H1 (cell line): ENCODE results near the gene BBS4. TPM values are rescaled to one million over a fixed set of nuclear protein-coding genes. Genes with fewer than 3 reads are reported as not detected.

ENCODE experiments used
- BRCA1 ChIP-seq: IDR thresholded peaks from 2 replicates; pipeline ENCODE4 v1.6.1; 2012; ENCODE audit warnings: low read depth, low read length, improper control_type of control experiment
- KDM5A ChIP-seq: fragments of 200-600 bp; IDR thresholded peaks from 2 replicates; pipeline ENCODE4 v1.7.1; 2012; ENCODE audit warnings: mild to moderate bottlenecking, low read length, inconsistent platforms, mixed read lengths
- MAFK ChIP-seq: IDR thresholded peaks from 2 replicates; pipeline ENCODE4 v1.6.1; 2012; ENCODE audit warnings: low read depth, mild to moderate bottlenecking, improper control_type of control experiment, low read length
- NANOG ChIP-seq: IDR thresholded peaks from 2 replicates; pipeline ENCODE4 v1.6.1; 2011; ENCODE audit warnings: low read length, low read depth, mild to moderate bottlenecking, inconsistent platforms; ENCODE audit not compliant: insufficient read depth, poor library complexity, severe bottlenecking
- RAD21 ChIP-seq, 2 experiments: IDR thresholded peaks in 1 of 2; conservative IDR thresholded peaks in 1 of 2; 2 replicates each; pipeline ENCODE4 v1.6.1; 2011; ENCODE audit warnings: low read depth in 2 of 2, low read length in 2 of 2, improper control_type of control experiment in 1 of 2, inconsistent platforms in 1 of 2, mild to moderate bottlenecking in 1 of 2, moderate library complexity in 1 of 2
- RXRA ChIP-seq: IDR thresholded peaks from 2 replicates; pipeline ENCODE4 v1.6.1; 2011; ENCODE audit warnings: low read depth, mild to moderate bottlenecking, low read length, moderate library complexity; ENCODE audit not compliant: insufficient read depth
- SP2 ChIP-seq: IDR thresholded peaks from 2 replicates; pipeline ENCODE4 v1.6.1; 2012; ENCODE audit warnings: mild to moderate bottlenecking, low read length, inconsistent platforms
- polyA plus RNA-seq, 7 experiments: library from polyadenylated mRNA; depleted of rRNA in 3 of 7; stranded (reverse) in 5 of 7; unstranded in 2 of 7; fragments of >200 nt in 5 of 7; fragments of 200-250 nt in 2 of 7; gene quantifications; 1 replicate in 5 of 7; 2 replicates in 1 of 7; 4 replicates in 1 of 7; pipeline versions ENCODE4 v1.2.1 to v1.2.3, GENCODE V29; 2011 to 2013; ENCODE audit warnings: missing spikeins in 2 of 7, mixed read lengths in 2 of 7
- total RNA-seq: library from RNA; stranded (reverse); fragmentation: NEBNext Ultra II Directional; extraction: Animal tissue kit (Norgen Biotek cat#: 25700); gene quantifications from 2 replicates; pipeline ENCODE4 v1.2.1, GENCODE V29; 2021
- TF ChIP-seq, protein P1 (sequence below): IDR thresholded peaks from 2 replicates; pipeline ENCODE4 v1.6.1; 2012; ENCODE audit warnings: low read length, inconsistent platforms

Gene BBS4
- total and polyA plus RNA-seq, 2 of the 8 experiments (the other 6 are each of a cell fraction or from before 2014, with no cell fraction given), result 17.4 to 24.1 TPM

DNA sequence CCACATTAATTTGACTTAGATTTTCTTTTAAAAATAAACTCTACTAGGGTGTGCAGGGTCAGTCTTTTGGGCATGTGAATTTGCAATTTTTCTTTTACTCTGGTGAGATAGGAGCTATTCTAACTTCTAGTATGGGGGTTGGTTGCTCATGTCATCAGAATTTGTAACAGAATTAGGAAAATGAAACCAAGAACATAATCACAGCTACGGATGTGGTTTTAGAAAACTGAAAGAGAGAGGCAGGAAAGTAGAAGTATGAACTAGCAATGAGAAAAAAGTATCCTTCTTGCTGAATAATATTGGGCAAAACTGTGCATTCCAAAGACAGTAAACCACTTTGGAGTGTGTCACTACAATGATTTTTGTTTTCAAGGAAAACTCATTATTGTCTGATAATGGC is 54.2 kb downstream of the BBS4 start (continued):
- TF ChIP-seq BRCA1, result no peak
- no peak for TF ChIP-seq NANOG
- TF ChIP-seq MAFK, result no peak
- TF ChIP-seq RXRA, result no peak
- TF ChIP-seq, protein P1, sequence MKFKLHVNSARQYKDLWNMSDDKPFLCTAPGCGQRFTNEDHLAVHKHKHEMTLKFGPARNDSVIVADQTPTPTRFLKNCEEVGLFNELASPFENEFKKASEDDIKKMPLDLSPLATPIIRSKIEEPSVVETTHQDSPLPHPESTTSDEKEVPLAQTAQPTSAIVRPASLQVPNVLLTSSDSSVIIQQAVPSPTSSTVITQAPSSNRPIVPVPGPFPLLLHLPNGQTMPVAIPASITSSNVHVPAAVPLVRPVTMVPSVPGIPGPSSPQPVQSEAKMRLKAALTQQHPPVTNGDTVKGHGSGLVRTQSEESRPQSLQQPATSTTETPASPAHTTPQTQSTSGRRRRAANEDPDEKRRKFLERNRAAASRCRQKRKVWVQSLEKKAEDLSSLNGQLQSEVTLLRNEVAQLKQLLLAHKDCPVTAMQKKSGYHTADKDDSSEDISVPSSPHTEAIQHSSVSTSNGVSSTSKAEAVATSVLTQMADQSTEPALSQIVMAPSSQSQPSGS, result no peak
- TF ChIP-seq RAD21 (IDR thresholded peaks at IDR 0.05 in 1 of 2, conservative IDR thresholded peaks at IDR 0.05 in 1 of 2; ENCODE audit: low read depth in 2 of 2, low read length in 2 of 2), result no peak
- no peak for TF ChIP-seq KDM5A
- TF ChIP-seq SP2, result no peak
